WTC11 (cell line): ENCODE results near the gene KCNJ1.

Source experiments
- CREM ChIP-seq: sonication (generic); formaldehyde crosslinking; IDR thresholded peaks from 2 replicates; pipeline ENCODE4 v1.8.1; 2022; ENCODE audit warnings: mild to moderate bottlenecking, missing genetic modification reagents, moderate library complexity
- CTCF ChIP-seq: fragments of 200-600 bp; IDR thresholded peaks from 2 replicates; pipeline ENCODE4 v1.8.0; 2022; ENCODE audit warnings: antibody characterized with exemption
- ETV6 ChIP-seq: sonication (generic); formaldehyde crosslinking; IDR thresholded peaks from 2 replicates; pipeline ENCODE4 v1.8.1; 2022; ENCODE audit warnings: mild to moderate bottlenecking, missing genetic modification reagents
- FOXK1 ChIP-seq: sonication (generic); formaldehyde crosslinking; IDR thresholded peaks from 2 replicates; pipeline ENCODE4 v1.8.0; 2022; ENCODE audit warnings: mild to moderate bottlenecking, moderate library complexity, missing genetic modification reagents
- MAX ChIP-seq: sonication (generic); formaldehyde crosslinking; IDR thresholded peaks from 2 replicates; pipeline ENCODE4 v1.8.0; 2022; ENCODE audit warnings: mild to moderate bottlenecking, missing genetic modification reagents
- SMAD4 ChIP-seq: sonication (generic); formaldehyde crosslinking; IDR thresholded peaks from 2 replicates; pipeline ENCODE4 v1.8.0; 2022; ENCODE audit warnings: mild to moderate bottlenecking, missing genetic modification reagents
- SP1 ChIP-seq: sonication (generic); formaldehyde crosslinking; conservative IDR thresholded peaks from 2 replicates; pipeline ENCODE4 v1.8.1; 2022; ENCODE audit warnings: missing genetic modification reagents
- TCF7 ChIP-seq: sonication (generic); formaldehyde crosslinking; IDR thresholded peaks from 2 replicates; pipeline ENCODE4 v1.8.0; 2022; ENCODE audit warnings: mild to moderate bottlenecking, low read depth, missing genetic modification reagents, moderate library complexity
- USF2 ChIP-seq: sonication (generic); formaldehyde crosslinking; IDR thresholded peaks from 2 replicates; pipeline ENCODE4 v1.8.1; 2023; ENCODE audit warnings: mild to moderate bottlenecking, missing genetic modification reagents, moderate library complexity
- ZNF232 ChIP-seq: sonication (generic); formaldehyde crosslinking; IDR thresholded peaks from 2 replicates; pipeline ENCODE4 v1.8.0; 2022; ENCODE audit warnings: mild to moderate bottlenecking, missing genetic modification reagents
- TF ChIP-seq, protein P1 (sequence below): sonication (generic); formaldehyde crosslinking; IDR thresholded peaks from 2 replicates; pipeline ENCODE4 v1.8.1; 2023; ENCODE audit warnings: mild to moderate bottlenecking, moderate library complexity, missing genetic modification reagents
- TF ChIP-seq, protein P2 (sequence below): sonication (generic); formaldehyde crosslinking; IDR thresholded peaks from 2 replicates; pipeline ENCODE4 v1.8.1; 2022; ENCODE audit warnings: mild to moderate bottlenecking, missing genetic modification reagents, moderate library complexity, borderline replicate concordance

GRCh38 chr11:128876133-128876650, 9.1 kb upstream of the KCNJ1 start:
- TF ChIP-seq MAX (CRISPR knock-in tag), result no peak
- no peak for TF ChIP-seq FOXK1 (CRISPR knock-in tag)
- no peak for TF ChIP-seq CREM (CRISPR knock-in tag)
- no peak for TF ChIP-seq SMAD4 (CRISPR knock-in tag)
- no peak for TF ChIP-seq USF2 (CRISPR knock-in tag)
- no peak for TF ChIP-seq ETV6 (CRISPR knock-in tag)
- TF ChIP-seq, protein P1, sequence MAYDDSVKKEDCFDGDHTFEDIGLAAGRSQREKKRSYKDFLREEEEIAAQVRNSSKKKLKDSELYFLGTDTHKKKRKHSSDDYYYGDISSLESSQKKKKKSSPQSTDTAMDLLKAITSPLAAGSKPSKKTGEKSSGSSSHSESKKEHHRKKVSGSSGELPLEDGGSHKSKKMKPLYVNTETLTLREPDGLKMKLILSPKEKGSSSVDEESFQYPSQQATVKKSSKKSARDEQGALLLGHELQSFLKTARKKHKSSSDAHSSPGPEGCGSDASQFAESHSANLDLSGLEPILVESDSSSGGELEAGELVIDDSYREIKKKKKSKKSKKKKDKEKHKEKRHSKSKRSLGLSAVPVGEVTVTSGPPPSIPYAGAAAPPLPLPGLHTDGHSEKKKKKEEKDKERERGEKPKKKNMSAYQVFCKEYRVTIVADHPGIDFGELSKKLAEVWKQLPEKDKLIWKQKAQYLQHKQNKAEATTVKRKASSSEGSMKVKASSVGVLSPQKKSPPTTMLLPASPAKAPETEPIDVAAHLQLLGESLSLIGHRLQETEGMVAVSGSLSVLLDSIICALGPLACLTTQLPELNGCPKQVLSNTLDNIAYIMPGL, result no peak
- no peak for TF ChIP-seq CTCF
- no peak for TF ChIP-seq TCF7 (CRISPR knock-in tag)
- TF ChIP-seq, protein P2, sequence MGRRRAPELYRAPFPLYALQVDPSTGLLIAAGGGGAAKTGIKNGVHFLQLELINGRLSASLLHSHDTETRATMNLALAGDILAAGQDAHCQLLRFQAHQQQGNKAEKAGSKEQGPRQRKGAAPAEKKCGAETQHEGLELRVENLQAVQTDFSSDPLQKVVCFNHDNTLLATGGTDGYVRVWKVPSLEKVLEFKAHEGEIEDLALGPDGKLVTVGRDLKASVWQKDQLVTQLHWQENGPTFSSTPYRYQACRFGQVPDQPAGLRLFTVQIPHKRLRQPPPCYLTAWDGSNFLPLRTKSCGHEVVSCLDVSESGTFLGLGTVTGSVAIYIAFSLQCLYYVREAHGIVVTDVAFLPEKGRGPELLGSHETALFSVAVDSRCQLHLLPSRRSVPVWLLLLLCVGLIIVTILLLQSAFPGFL (CRISPR knock-in tag), result no peak
- TF ChIP-seq SP1 (CRISPR knock-in tag), result no peak
- TF ChIP-seq ZNF232 (CRISPR knock-in tag), result no peak
